GM21360 (cell line): ENCODE data around the gene PDLIM5.
"Not testable (repeated sequence)": the region's sequence is repeated elsewhere in the genome, so short reads cannot be mapped to it uniquely, and the experiment has no call there.

ENCODE experiments used
- ATAC-seq: cut with Tn5 transposase; IDR thresholded peaks from one replicate; pipeline ENCODE4 v1.9.1; 2021; ENCODE audit warnings: mild to moderate bottlenecking, moderate library complexity; ENCODE audit not compliant: unreplicated experiment

Gene PDLIM5

DNA sequence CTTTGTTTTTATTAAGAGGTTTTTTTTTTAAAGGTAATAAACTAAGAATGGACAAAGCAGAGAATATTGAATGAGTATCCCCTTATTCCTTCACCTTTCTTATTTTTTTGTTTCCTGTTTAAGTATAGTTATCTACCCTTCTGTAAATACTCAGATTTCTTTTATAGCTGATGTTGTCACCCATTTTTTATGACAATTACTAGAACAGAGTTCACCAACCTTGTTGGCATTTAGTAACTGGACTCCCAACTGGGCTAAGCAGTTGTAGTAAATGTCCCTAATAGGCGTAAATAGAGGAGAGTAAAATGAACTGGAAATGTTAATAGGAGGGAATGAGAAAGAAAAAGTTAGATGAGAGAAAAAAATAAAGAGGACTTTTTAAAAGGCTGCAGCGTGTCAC lies 9.8 kb downstream of the PDLIM5 start:
- ATAC-seq, result no peak

DNA sequence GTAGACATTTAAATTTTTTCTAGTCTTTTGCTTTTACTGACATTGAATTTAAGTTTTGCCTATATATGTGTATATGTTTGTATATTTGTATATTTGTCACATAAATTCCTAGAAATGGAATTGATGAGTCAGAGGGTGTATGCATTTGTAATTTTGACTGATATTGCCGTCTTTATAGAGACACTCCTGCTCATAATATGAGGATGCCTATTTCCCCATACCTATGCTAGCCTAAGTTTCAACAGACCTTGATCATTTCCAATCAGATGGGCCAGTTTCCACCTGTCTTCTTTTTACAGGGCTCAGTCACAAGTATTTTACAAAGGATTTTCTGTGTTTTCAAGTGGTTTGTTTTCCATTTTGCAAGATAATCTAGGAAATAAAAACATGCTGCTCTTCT lies 10.8 kb downstream of the PDLIM5 start:
- no peak for ATAC-seq

GRCh38 chr4:94463771-94464170 lies 12.0 kb downstream of the PDLIM5 start:
- ATAC-seq, result no peak

GRCh38 chr4:94466371-94466770 lies 14.6 kb downstream of the PDLIM5 start:
- no peak for ATAC-seq

DNA sequence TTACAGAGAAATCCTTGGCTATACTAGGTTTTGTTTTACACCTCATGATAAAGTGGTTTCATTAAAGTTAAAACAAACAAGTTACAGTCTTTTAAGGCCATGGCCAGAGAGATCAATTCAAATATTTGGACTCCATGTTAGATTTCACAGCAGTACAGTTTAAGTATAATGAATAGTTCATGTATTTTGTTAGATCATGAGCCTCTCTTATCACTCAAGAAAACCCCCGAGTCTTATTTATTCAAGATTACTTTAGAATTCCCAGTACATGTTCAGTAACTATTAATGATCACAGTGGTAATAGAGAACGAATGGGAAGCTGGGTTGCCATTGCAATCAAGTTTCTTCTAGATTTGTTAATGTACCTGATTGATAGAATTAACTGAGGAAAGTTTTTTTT lies 15.2 kb downstream of the PDLIM5 start:
- ATAC-seq, result no peak

- ATAC-seq, result no peak
These were observed 16.5 kb downstream of the PDLIM5 start for GRCh38 chr4:94468093-94468769.

- no peak for ATAC-seq
These were observed 17.6 kb downstream of the PDLIM5 start for GRCh38 chr4:94469221-94469784.

- ATAC-seq, result no peak
These were observed 18.4 kb downstream of the PDLIM5 start for GRCh38 chr4:94470132-94470531.

- ATAC-seq, result not testable (repeated sequence)
These were observed 19.0 kb downstream of the PDLIM5 start for GRCh38 chr4:94470782-94471181.

- no peak for ATAC-seq
These were observed 20.5 kb downstream of the PDLIM5 start for GRCh38 chr4:94472056-94472826.

DNA sequence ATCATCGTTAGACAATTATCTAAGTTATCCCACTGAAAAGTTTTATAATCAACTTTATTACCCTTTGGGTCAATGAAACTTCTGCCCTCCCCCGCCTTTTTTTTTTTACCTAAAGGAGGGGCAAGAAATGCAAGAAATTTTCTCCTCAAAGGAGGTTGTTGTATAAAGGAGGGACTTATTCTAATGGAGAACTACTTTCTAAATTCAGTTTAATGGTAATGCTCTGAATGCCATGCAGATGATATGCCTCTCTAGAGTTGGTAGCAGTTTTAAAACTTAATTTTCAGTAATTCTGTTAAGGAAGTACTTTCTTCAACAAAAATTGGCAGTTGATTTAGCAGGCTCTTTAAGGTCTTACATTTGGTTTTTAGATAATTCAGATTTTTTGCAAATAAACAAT lies 23.3 kb downstream of the PDLIM5 start:
- no peak for ATAC-seq

- no peak for ATAC-seq
These were observed 24.1 kb downstream of the PDLIM5 start for GRCh38 chr4:94475794-94476193.

DNA sequence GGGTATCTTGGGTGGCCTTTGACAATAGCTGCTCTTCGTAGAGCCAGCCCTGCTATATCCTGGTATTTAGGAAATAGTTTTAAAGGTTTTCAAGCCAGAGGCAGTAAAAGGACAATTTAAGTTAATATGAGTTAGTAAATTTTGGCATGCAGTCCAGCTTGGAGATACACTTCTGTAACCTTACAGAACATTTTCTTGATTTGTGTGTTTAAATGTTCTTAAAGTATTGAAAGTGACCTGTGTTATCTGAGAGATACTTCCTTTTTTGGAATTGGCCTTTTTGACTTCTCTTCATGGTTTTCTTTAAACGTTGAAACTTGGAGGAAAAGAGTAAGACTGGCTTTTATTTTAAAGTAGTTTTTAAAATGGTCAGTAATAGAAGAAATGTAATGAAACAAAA lies 25.5 kb downstream of the PDLIM5 start:
- ATAC-seq, result no peak

- not testable (repeated sequence) for ATAC-seq
These were observed 27.1 kb downstream of the PDLIM5 start for GRCh38 chr4:94478805-94479204.

DNA sequence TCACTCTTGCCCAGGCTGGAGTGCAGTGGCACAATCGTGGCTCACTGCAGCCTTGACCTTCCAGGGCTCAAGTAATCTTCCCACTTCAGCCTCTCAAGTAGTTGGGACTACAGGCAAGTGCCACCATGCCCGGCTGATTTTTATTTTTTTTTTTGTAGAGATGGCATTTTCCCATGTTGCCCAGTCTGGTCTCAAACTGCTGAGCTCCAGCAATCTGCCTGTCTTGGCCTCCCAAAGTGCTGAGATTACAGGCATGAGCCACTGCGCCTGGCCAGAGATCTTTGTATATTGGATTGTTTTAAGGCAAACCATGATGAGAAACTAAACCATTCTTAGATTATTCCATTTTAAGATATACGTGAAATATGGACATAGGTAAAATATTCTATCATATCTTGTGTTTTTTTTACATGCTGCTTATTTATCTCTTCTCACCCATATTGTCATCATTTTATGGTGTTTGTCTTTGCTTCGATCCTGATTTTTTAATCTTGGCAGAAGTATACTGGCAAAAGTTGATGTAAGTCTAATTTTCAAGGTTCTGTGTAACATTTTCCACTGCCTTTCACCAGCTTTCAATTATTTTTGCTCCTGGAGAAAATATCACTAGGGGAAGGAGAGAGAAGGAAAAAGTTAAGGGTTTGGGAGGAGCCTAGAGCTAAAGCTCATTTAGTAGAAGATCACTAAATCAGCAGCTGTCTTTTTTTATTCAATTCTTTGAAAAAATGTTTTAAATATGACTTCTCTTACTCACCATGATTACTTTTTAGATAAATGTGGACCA lies 27.8 kb downstream of the PDLIM5 start:
- no peak for ATAC-seq

DNA sequence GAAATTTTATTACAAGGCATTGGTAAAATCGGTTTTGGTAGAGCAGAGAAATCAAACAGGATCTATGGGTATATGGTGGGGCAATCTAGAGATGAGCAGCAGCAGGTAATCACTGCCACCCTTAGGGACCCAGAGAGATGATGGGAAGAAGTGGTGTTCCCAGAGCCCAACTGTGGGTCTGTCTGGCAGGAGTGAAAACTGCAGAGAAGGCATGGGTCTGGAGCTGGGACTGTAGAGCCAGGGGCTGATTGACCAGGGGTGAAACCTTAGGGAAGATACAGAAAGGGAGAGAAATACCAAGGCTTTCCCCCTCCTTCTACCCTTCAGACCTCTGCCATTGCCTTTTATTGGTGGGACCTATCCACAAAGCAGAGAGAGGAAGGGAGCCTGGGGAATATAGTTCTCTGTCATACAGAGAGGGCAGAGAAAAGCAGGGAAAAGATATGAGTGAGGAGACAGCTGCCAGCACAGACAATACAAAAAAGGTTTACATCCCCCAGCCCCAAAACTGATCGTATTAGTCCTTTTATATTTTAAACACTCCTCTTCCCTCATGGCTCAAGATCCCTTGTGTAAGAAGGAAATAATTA lies 28.7 kb downstream of the PDLIM5 start:
- ATAC-seq, result no peak

- ATAC-seq, result no peak
These were observed 32.2 kb downstream of the PDLIM5 start for GRCh38 chr4:94483895-94484294.

GRCh38 chr4:94484818-94485217 lies 33.1 kb downstream of the PDLIM5 start:
- ATAC-seq, result no peak

DNA sequence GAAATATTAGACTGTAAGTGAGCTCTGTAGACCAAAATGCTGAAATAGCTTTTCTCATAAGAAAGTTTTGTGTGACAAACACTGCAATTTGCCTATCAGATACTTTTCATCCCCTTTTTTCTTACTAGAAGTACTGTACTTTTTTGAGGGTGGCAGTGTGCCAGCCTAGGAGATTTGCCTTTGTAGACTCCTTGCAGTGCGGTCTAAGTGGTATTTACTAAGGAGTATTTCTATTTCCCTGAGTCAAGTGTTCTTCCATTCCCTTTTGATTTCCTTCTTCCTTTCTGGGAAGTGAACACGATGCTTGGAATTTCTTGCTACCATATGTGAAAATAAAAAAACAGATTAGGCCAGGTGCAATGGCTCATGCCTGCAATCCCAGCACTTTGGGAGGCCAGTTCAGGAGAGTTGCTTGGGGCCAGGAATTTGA lies 34.6 kb downstream of the PDLIM5 start:
- ATAC-seq, result no peak

DNA sequence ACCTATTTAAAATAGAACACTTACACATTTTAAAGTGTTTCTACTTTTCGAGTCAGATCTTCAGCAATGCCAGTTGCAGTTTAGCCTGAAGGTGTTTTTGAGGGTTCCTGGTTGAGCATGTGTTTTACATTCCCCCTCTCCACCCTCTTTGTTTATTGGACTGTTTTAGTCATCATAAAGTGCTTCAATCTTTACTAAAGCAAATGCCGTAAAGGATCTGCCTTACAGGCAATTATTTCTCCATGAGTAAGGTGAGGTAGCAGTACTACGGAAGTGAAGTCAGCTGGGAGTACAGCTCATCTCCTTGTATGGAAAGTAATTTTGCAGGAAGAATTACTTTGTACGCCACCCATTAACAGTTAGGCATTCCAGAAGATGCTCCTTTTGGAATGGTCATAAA lies 36.9 kb downstream of the PDLIM5 start:
- no peak for ATAC-seq

GRCh38 chr4:94489098-94489497 lies 37.4 kb downstream of the PDLIM5 start:
- ATAC-seq, result no peak
